ENCODE data around the gene ACTRT3.

GRCh38 chr3:169722724-169723123 is 46.6 kb downstream of the ACTRT3 start:
- TF ChIP-seq CTCF (conservative IDR thresholded peaks at IDR 0.05; ENCODE audit: low read depth in 2 of 2) (no peak), EZH2phosphoT487 (IDR thresholded peaks at IDR 0.05; ENCODE audit: unreplicated experiment) (no peak), REST (IDR thresholded peaks at IDR 0.05; ENCODE audit: unreplicated experiment) (no peak), EZH2 (IDR thresholded peaks at IDR 0.05; ENCODE audit: low read depth, unreplicated experiment) (no peak), POLR2AphosphoS5 (IDR thresholded peaks at IDR 0.05; ENCODE audit: low read depth) (no peak), CREB1 (CRISPR knock-in tag; IDR thresholded peaks at IDR 0.05; ENCODE audit: low read depth) (no peak), STAT1 (IDR thresholded peaks at IDR 0.05; ENCODE audit: unreplicated experiment) (no peak), JUNB (IDR thresholded peaks at IDR 0.05; ENCODE audit: unreplicated experiment) (no peak), ZNF331 (CRISPR knock-in tag; IDR thresholded peaks at IDR 0.05; ENCODE audit: low read depth) (no peak), ETS1 (IDR thresholded peaks at IDR 0.05) (no peak), ZNF114 (CRISPR knock-in tag; IDR thresholded peaks at IDR 0.05) (no peak)

Measured in GM23338 (cell line).